Left ventricle myocardium inferior (tissue), 1 donor: Measurements from ENCODE around the gene FRAS1. TPM values are rescaled to one million over a fixed set of nuclear protein-coding genes. Genes with fewer than 3 reads are reported as not detected.

Experiments
- DNase-seq: peaks from one replicate; pipeline ENCODE4 v3.0.0-alpha.2; 2020
- H3K27ac ChIP-seq: fragments of 200-600 bp; replicated peaks from 2 replicates; pipeline ENCODE4 v1.8.0; 2021
- H3K27me3 ChIP-seq: fragments of 200-600 bp; 2 replicates; pipeline ENCODE4 v1.8.0; 2021; ENCODE audit warnings: low read depth
- H3K36me3 ChIP-seq: fragments of 200-600 bp; 2 replicates; pipeline ENCODE4 v1.8.0; 2021
- H3K4me1 ChIP-seq: fragments of 200-600 bp; 2 replicates; pipeline ENCODE4 v1.8.0; 2021
- H3K4me3 ChIP-seq: fragments of 200-600 bp; 2 replicates; pipeline ENCODE4 v1.8.0; 2021; ENCODE audit warnings: mild to moderate bottlenecking, moderate library complexity
- H3K9me3 ChIP-seq: fragments of 200-600 bp; replicated peaks from 2 replicates; pipeline ENCODE4 v1.8.0; 2021
- CTCF ChIP-seq: fragments of 200-600 bp; IDR thresholded peaks from 2 replicates; pipeline ENCODE4 v1.8.0; 2021; ENCODE audit warnings: antibody characterized with exemption, mild to moderate bottlenecking, borderline replicate concordance
- intact Hi-C: fragments of 100-400 bp; cut with micrococcal nuclease; formaldehyde crosslinking; loops from one replicate; pipeline ENCODE4 v1.11.0; 2022
- total RNA-seq: library from RNA; stranded (reverse); fragmentation: NEBNext Ultra II Directional; extraction: Animal tissue kit (Norgen Biotek cat#: 25700); gene quantifications from one replicate; pipeline ENCODE4 v1.2.1, GENCODE V29; 2021
- donor health status: DM: no; HTN: yes; CAD: no; lungs with severe emphysema.

The FRAS1 gene
- total RNA-seq, 1 donor from 2014 or later: 1.4 TPM

- H3K36me3 ChIP-seq: no peaks in the 10 kb centered on the region
- H3K9me3 ChIP-seq: no peaks in the 10 kb centered on the region
- H3K4me3 ChIP-seq: no peak overlapping the region
- H3K4me1 ChIP-seq: no peaks in the 10 kb centered on the region
- H3K27ac ChIP-seq: no peak overlapping the region
- no peak for DNase-seq
- H3K27me3 ChIP-seq: no peaks in the 10 kb centered on the region
- TF ChIP-seq CTCF: no peak
- intact Hi-C loops: no loop called here
Measured at GRCh38 chr4:78318126-78318525, 261.0 kb downstream of the FRAS1 start.

- DNase-seq: no peak
- Histone ChIP-seq H3K27me3 (no peaks in the 10 kb centered on the region), H3K4me1 (no peaks in the 10 kb centered on the region), H3K27ac (no peak overlapping the region), H3K9me3 (no peaks in the 10 kb centered on the region), H3K4me3 (no peak overlapping the region), H3K36me3 (no peaks in the 10 kb centered on the region)
- TF ChIP-seq CTCF: no peak
- intact Hi-C loops: no loop called here
Measured at GRCh38 chr4:78320349-78320935, 263.3 kb downstream of the FRAS1 start.

GRCh38 chr4:78322032-78322431, 264.9 kb downstream of the FRAS1 start:
- intact Hi-C loops: no loop called here
- Histone ChIP-seq H3K4me3 (no peak overlapping the region), H3K27me3 (no peaks in the 10 kb centered on the region), H3K36me3 (no peaks in the 10 kb centered on the region), H3K4me1 (no peaks in the 10 kb centered on the region), H3K9me3 (no peaks in the 10 kb centered on the region), H3K27ac (no peak overlapping the region)
- no peak for DNase-seq
- TF ChIP-seq CTCF: no peak

GRCh38 chr4:78323439-78323838, 266.3 kb downstream of the FRAS1 start:
- H3K36me3 ChIP-seq: no peaks in the 10 kb centered on the region
- no peak overlapping the region for H3K27ac ChIP-seq

GRCh38 chr4:78324625-78325024, 267.5 kb downstream of the FRAS1 start:
- DNase-seq: no peak
- Histone ChIP-seq H3K27me3 (no peaks in the 10 kb centered on the region), H3K36me3 (no peaks in the 10 kb centered on the region), H3K27ac (no peak overlapping the region), H3K9me3 (no peaks in the 10 kb centered on the region), H3K4me3 (no peak overlapping the region), H3K4me1 (no peaks in the 10 kb centered on the region)
- no peak for TF ChIP-seq CTCF
- intact Hi-C loops: no loop called here

More at GRCh38 chr4:78323439-78323838, 266.3 kb downstream of the FRAS1 start:
- Histone ChIP-seq H3K9me3 (no peaks in the 10 kb centered on the region), H3K4me1 (no peaks in the 10 kb centered on the region), H3K4me3 (no peak overlapping the region), H3K27me3 (no peaks in the 10 kb centered on the region)
- intact Hi-C loops: no loop called here
- no peak for TF ChIP-seq CTCF
- no peak for DNase-seq
